ENCODE results near the gene FAM111A.
"Not testable (repeated sequence)": the region's sequence is repeated elsewhere in the genome, so short reads cannot be mapped to it uniquely, and the experiment has no call there.

FAM111A gene

GRCh38 chr11:59142530-59143507 lies at the start of gene FAM111A:
TSS of gene FAM111A (plus strand) at chr11:59142856. CDS start at chr11:59148873, 6,017 bp downstream.
- peak; percentile 91 for DNase-seq

- DNase-seq: not testable (repeated sequence)
These were observed 49.1 kb upstream of the FAM111A start for GRCh38 chr11:59093576-59093975.

- not testable (repeated sequence) for DNase-seq
These were observed 47.4 kb upstream of the FAM111A start for GRCh38 chr11:59095225-59095624.

GRCh38 chr11:59095972-59096575 lies 46.6 kb upstream of the FAM111A start:
- DNase-seq: not testable (repeated sequence)

DNA sequence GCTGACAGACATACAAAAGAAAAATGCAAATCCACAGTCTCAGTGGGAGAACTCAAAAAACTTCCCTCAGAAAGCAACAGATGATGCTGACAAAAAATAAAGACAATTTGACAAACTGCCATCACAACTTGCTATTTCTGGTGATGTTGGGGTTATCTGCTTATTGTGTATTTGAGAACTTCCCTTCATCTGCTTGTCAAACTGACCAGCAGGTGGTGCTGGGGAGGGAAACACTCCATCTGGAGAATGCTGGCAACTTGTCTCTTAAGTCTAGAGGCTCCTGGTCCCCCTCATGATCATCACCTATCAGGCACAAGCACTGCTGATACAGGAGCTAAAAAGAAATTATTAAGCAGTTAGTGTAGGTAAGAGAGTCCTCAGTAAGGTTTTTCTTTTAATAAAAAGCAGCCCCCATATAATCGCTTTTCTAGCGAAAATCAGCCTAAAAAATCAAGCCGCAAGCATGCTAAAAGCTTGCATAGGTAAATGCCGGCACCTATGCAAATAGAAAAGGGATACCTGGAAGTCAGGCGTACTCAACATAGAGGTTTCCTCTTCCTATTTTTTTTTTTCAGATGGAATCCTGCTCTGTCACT lies 45.4 kb upstream of the FAM111A start:
- peak; percentile 72 for DNase-seq

DNA sequence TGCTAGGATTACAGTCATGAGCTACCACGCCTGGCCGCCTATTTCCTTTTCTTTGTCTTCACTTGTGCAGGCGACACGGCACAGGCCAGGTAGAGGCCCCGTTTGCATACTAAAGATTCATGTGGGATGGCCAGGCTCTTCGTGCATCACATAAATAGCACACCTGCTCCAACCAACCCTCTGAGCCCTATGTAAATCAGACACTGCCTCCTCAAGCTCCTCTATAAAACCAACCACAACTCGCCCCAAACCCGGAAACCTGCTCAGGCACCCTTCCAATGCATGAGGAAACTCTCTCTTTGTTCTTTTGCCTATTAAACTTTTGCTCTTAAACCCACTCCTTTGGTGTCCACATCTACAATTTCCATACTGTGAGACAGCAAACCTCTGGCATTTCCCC lies 44.7 kb upstream of the FAM111A start:
- not testable (repeated sequence) for DNase-seq

- peak; percentile 59 for DNase-seq
These were observed 40.3 kb upstream of the FAM111A start for GRCh38 chr11:59102259-59102765.

GRCh38 chr11:59106363-59107336 lies 36.0 kb upstream of the FAM111A start, which contains the start of gene FAM111B:
TSS of gene FAM111B (plus strand) at chr11:59107237. CDS start at chr11:59109626, 2,389 bp downstream.
- DNase-seq: peak; percentile 81

- peak; percentile 16 for DNase-seq
These were observed 34.9 kb upstream of the FAM111A start for GRCh38 chr11:59107721-59108120.

GRCh38 chr11:59112494-59112893 lies 30.2 kb upstream of the FAM111A start:
- no peak for DNase-seq

DNA sequence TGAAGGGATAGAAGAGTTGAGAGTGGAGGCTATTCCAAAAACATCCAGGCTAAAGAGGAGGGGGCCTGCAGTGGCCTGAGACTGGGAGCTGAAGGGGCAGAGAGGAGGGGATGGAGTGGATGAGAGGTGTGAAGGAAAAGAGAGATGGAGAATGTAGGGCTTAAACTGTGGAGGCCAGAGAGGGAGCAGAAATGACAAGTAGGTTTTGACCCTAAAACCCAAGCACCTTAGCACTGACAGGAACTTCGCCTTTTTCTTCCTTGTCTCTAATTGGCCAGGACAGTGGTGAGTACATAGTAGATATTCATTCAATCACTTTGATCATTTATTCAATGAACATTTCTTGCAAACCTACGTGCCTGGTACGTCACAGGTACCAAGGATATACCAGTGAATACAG lies 28.3 kb upstream of the FAM111A start:
- DNase-seq: no peak

GRCh38 chr11:59115553-59115952 lies 27.1 kb upstream of the FAM111A start:
- no peak for DNase-seq

DNA sequence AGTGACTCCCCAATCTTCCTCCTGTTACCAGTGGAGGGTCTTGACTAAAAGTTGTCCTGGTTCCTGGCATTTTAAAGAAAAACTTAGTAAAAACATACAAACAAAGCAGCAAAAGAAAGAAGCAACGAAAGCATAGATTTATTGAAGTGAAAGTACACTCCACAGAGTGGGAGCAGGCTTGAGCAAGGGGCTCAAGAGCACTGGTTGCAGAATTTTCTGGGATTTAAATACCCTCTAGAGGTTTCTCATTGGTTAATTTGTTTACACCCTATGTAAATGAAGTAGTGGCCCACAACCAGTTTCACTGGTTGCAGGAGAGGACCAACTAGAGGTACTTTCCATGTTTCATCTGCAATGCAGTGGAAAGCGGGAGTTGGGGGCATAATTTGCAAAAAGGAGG lies 24.9 kb upstream of the FAM111A start:
- no peak for DNase-seq

- DNase-seq: no peak
These were observed 22.8 kb upstream of the FAM111A start for GRCh38 chr11:59119826-59120225.

GRCh38 chr11:59135648-59136461 lies 6.8 kb upstream of the FAM111A start:
- DNase-seq: peak; percentile 87

DNA sequence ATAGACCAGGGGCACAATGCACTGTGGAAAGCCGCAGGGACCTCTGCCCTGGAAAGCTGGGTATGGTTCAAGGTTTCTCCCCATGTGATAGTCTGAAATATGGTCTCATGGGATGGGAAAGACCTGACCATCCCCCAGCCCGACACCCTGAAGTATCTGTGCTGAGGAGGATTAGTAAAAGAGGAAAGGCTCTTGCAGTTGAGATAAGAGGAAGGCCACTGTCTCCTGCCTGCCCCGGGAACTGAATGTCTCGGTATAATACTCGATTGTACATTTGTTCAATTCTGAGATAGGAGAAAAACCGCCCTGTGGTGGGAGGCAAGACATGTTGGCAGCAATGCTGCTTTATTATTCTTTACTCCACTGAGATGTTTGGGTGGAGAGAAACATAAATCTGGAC lies 6.1 kb upstream of the FAM111A start:
- DNase-seq: not testable (repeated sequence)

DNA sequence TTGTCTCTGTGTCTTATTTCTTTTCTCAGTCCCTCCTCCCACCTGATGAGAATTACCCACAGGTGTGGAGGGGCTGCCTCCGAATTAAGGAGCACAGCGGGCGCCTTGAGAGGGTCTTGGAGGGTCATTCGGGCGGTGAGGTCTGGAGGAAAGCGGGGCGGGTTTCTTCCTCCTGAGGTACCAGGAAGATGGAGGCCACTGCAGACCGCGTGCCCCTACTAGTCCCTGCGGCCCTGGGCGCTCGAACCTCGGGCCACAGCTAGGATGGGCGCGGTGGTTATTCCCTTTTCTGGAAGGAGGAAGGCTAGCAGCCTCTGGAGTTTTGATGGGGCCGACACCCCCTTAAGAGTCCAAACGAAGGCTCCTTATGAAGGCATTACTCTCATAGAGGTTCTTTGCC lies 5.5 kb upstream of the FAM111A start:
- DNase-seq: no peak

DNA sequence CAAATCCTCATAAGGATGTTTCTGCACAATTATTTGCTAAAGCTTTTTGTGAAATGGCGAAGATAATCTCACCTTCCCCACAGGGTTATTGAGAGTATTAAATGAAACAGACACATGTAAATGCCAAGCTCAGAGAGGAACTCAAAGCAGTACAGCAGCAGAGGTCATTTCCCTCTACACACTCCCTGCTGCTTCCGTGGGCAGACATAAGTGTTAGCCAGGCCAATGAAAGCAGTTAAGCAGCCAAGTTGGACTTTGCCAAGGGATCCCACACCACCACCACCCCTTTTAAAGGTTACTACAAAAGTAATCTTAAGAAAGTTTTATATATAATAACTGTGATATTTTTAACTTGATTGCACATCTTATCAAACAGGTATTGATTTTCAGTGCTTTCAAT lies 4.0 kb upstream of the FAM111A start:
- DNase-seq: no peak

DNA sequence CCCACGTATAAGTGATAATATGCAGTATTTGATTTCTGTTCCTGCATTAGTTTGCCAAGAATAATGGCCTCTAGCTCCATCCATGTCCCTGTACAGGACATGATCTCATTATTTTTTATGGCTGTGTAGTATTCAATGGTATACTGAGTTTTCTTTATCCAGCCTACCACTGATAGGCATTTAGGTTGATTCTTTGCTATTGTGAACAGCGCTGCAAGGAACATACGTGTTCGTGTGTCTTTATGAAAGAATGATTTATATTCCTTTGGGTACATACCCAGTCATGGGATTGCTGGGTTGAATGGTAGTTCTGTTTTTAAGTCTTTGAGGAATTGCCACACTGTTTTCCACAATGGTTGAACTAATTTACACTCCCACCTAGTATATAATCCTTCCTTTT lies 1.5 kb upstream of the FAM111A start:
- no peak for DNase-seq

DNA sequence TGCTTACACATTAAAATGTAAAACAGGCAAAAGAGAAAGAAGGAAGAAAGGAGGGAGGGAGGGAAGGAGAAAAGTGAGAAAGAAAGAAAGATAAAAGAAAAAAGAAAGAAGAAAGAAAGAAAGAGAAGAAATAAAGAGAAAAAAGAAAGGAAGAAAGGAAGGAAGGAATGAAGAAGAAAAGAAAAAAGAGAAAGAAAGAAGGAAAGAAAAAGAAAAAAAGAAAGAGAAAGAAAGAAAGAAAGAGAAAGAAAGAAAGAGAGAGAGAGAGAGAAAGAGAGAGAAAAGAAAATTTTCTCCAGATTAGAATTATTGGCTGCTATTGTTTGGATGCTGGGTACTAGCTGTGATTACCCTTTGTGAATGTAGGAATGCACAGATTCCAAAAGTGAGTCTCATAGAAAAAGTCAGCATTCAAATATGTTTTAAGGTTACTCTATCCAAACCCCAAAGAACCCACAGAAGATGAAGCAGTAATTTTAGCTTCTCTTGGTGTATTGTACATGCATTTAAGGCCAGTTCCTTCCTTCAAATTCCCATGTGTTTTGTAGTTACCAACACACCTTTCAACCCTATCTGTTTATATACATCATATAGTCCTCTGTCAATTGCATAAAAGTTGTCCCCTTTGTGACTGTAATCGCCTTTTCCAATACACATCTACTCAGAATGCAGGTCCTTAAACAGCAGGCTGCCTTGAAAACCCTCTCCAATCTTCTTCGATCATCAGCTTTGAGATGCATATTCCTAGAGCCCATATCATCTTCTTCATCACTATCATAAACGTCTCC lies 789 bp upstream of the FAM111A start:
- no peak for DNase-seq
